Thymus (tissue), 11 donors: Measurements from ENCODE around the gene DPY19L3. TPM values are rescaled to one million over a fixed set of nuclear protein-coding genes. Genes with fewer than 3 reads are reported as not detected.
"Not testable (repeated sequence)": the region's sequence is repeated elsewhere in the genome, so short reads cannot be mapped to it uniquely, and the experiment has no call there.

ENCODE experiments used
- DNase-seq, 9 donors: peaks; one replicate each; pipeline ENCODE4 v3.0.0-alpha.2; 2013; ENCODE audit warnings: low spot score in 9 of 9, low read depth in 6 of 9, missing footprints in 1 of 9
- H3K27ac ChIP-seq, 2 donors: one replicate each; pipeline ENCODE4 v1.5.1; 2013; ENCODE audit warnings: control low read depth in 1 of 2, low read depth in 1 of 2, low read length in 1 of 2, mild to moderate bottlenecking in 1 of 2, moderate library complexity in 1 of 2
- H3K27me3 ChIP-seq, 2 donors: one replicate each; pipeline ENCODE4 v1.5.1; 2013; ENCODE audit warnings: low read length in 1 of 2; ENCODE audit not compliant: control insufficient read depth in 2 of 2, insufficient read depth in 1 of 2
- H3K36me3 ChIP-seq, 2 donors: one replicate each; pipeline ENCODE4 v1.5.1; 2013; ENCODE audit warnings: low read length in 1 of 2, mild to moderate bottlenecking in 1 of 2, moderate library complexity in 1 of 2; ENCODE audit not compliant: control insufficient read depth in 2 of 2, insufficient read depth in 2 of 2
- H3K4me1 ChIP-seq, 2 donors: one replicate each; pipeline ENCODE4 v1.5.1; 2013; ENCODE audit warnings: low read length in 2 of 2; ENCODE audit not compliant: control insufficient read depth in 2 of 2, insufficient read depth in 2 of 2
- H3K4me3 ChIP-seq, 2 donors: one replicate each; pipeline ENCODE4 v1.5.1; 2013; ENCODE audit warnings: low read length in 2 of 2, control low read depth in 1 of 2, mild to moderate bottlenecking in 1 of 2
- H3K9me3 ChIP-seq, 2 donors: one replicate each; pipeline ENCODE4 v1.5.1; 2013; ENCODE audit warnings: low read length in 1 of 2, mild to moderate bottlenecking in 1 of 2; ENCODE audit not compliant: control insufficient read depth in 2 of 2, insufficient read depth in 1 of 2
- WGBS: extraction: QIAGEN DNeasy Blood & Tissue Kit; methylation state at CpG from one replicate; pipeline ENCODE4 v1.1.7; 2013; 5-methylcytosine and 5-hydroxymethylcytosine counted together
- polyA plus RNA-seq: library from polyadenylated mRNA; stranded (reverse); fragments of 200-250 nt; gene quantifications from one replicate; pipeline ENCODE4 v1.2.3, GENCODE V29; 2013
- total RNA-seq: library from RNA; stranded (reverse); fragments of 120-200 nt; gene quantifications from one replicate; pipeline ENCODE4 v1.2.4, GENCODE V29; 2013
- donor health status: healthy.

DPY19L3 gene
- total and polyA plus RNA-seq, 2 donors, result 7.8 to 11.9 TPM

GRCh38 chr19:32364040-32364439, 41.5 kb upstream of the DPY19L3 start:
- Histone ChIP-seq H3K27ac (no peak overlapping the region), H3K4me3 (no peak overlapping the region), H3K9me3 (no peaks in the 10 kb centered on the region), H3K36me3 (peaks cover 14 to 34% of the 10 kb centered on the region in 2 donors), H3K27me3 (no peaks in the 10 kb centered on the region), H3K4me1 (no peaks in the 10 kb centered on the region)
- 100% methylated on average over 1 of the region's 1 CpG for WGBS
- DNase-seq, result no peak

GRCh38 chr19:32367063-32367462, 38.5 kb upstream of the DPY19L3 start:
- Histone ChIP-seq H3K4me3 (no peak overlapping the region), H3K36me3 (peaks cover 15 to 29% of the 10 kb centered on the region in 2 donors), H3K27ac (no peak overlapping the region), H3K27me3 (no peaks in the 10 kb centered on the region), H3K9me3 (no peaks in the 10 kb centered on the region), H3K4me1 (no peaks in the 10 kb centered on the region)
- WGBS, result 90% methylated on average over 6 of the region's 6 CpGs
- DNase-seq, result no peak

GRCh38 chr19:32367948-32368536, 37.5 kb upstream of the DPY19L3 start:
- WGBS, result 99% methylated on average over 3 of the region's 3 CpGs
- peaks cover 23 to 31% of the 10 kb centered on the region in 2 donors for H3K36me3 ChIP-seq
- no peaks in the 10 kb centered on the region for H3K9me3 ChIP-seq
- H3K4me3 ChIP-seq, result no peak overlapping the region
- no peaks in the 10 kb centered on the region for H3K4me1 ChIP-seq
- no peak for DNase-seq
- no peaks in the 10 kb centered on the region for H3K27me3 ChIP-seq
- no peak overlapping the region for H3K27ac ChIP-seq

GRCh38 chr19:32368787-32369186, 36.8 kb upstream of the DPY19L3 start:
- WGBS, result 98% methylated on average over 2 of the region's 2 CpGs
- H3K9me3 ChIP-seq, result no peaks in the 10 kb centered on the region
- no peak overlapping the region for H3K27ac ChIP-seq
- no peaks in the 10 kb centered on the region for H3K4me1 ChIP-seq
- no peak overlapping the region for H3K4me3 ChIP-seq
- no peak for DNase-seq
- no peaks in the 10 kb centered on the region for H3K27me3 ChIP-seq
- peaks cover 21 to 32% of the 10 kb centered on the region in 2 donors for H3K36me3 ChIP-seq

GRCh38 chr19:32372726-32373517, 32.6 kb upstream of the DPY19L3 start:
- peaks cover 29 to 34% of the 10 kb centered on the region in 2 donors for H3K36me3 ChIP-seq
- no peak overlapping the region for H3K27ac ChIP-seq

GRCh38 chr19:32373585-32374295, 31.8 kb upstream of the DPY19L3 start:
- H3K4me1 ChIP-seq, result no peaks in the 10 kb centered on the region
- no peaks in the 10 kb centered on the region for H3K27me3 ChIP-seq
- no peak overlapping the region for H3K27ac ChIP-seq
- H3K36me3 ChIP-seq, result peaks cover 35 to 36% of the 10 kb centered on the region in 2 donors
- DNase-seq, result no peak
- H3K9me3 ChIP-seq, result no peaks in the 10 kb centered on the region
- WGBS, result 96% methylated on average over 10 of the region's 10 CpGs
- H3K4me3 ChIP-seq, result no peak overlapping the region

More at GRCh38 chr19:32372726-32373517, 32.6 kb upstream of the DPY19L3 start:
- DNase-seq, result no peak
- no peaks in the 10 kb centered on the region for H3K9me3 ChIP-seq
- H3K4me3 ChIP-seq, result no peak overlapping the region
- H3K27me3 ChIP-seq, result no peaks in the 10 kb centered on the region
- H3K4me1 ChIP-seq, result no peaks in the 10 kb centered on the region
- 97% methylated on average over 7 of the region's 7 CpGs for WGBS

GRCh38 chr19:32374362-32374761, 31.2 kb upstream of the DPY19L3 start:
- DNase-seq, H3K27me3 ChIP-seq, H3K9me3 ChIP-seq, H3K4me1 ChIP-seq, H3K4me3 ChIP-seq, H3K27ac ChIP-seq: not testable (repeated sequence)
- over 99% methylated on average over 3 of the region's 3 CpGs for WGBS
- H3K36me3 ChIP-seq, result peaks cover 31 to 39% of the 10 kb centered on the region in 2 donors

GRCh38 chr19:32377088-32377487, 28.5 kb upstream of the DPY19L3 start:
- not testable (repeated sequence) for H3K27me3 ChIP-seq, H3K4me1 ChIP-seq, H3K4me3 ChIP-seq, DNase-seq, H3K27ac ChIP-seq, H3K9me3 ChIP-seq
- peaks cover 35 to 41% of the 10 kb centered on the region in 2 donors for H3K36me3 ChIP-seq
- 99% methylated on average over 9 of the region's 9 CpGs for WGBS

GRCh38 chr19:32380269-32380668, 25.3 kb upstream of the DPY19L3 start:
- Histone ChIP-seq H3K4me3 (no peak overlapping the region), H3K27ac (no peak overlapping the region), H3K9me3 (no peaks in the 10 kb centered on the region), H3K27me3 (no peaks in the 10 kb centered on the region), H3K36me3 (peaks cover 35 to 44% of the 10 kb centered on the region in 2 donors), H3K4me1 (no peaks in the 10 kb centered on the region)
- DNase-seq, result no peak
- WGBS, result 97% methylated on average over 3 of the region's 3 CpGs
